Heart left ventricle (tissue), 13 donors: ENCODE data around the gene DBX2.

Experiments
- CTCF ChIP-seq, 12 donors: fragments of 200-600 bp; sonication (generic) in 4 of 12; IDR thresholded peaks; one replicate each; pipeline versions ENCODE4 v1.5.0 to v1.8.0; 2018 to 2022; ENCODE audit warnings: antibody characterized with exemption in 12 of 12, mild to moderate bottlenecking in 5 of 12
- POLR2A ChIP-seq, 2 donors: fragments of 450-650 bp; IDR thresholded peaks; one replicate each; pipeline ENCODE4 v1.6.1; 2017; ENCODE audit warnings: antibody characterized with exemption in 2 of 2, mild to moderate bottlenecking in 2 of 2, moderate library complexity in 2 of 2
- donor health status: ischemic (EF 13 %, LVEDD 7.1; RV severe dilation, severe dysfunction).
- donor health status: DM: no; HTN: yes; CAD: no.
- donor health status: DM: no; HTN: no; CAD: no.
- donor health status: ischemic (EF 25% LVEDD 6.9; RV normal size, moderate dysfunction).
- donor health status: ischemic (EF 25% LVEDD 5.7; RV mildly dilated, moderate dysfunction).
- donor health status: ischemic (EF 35%, LVEDD 5.7; RV mildly dilated, moderate dysfunction).
- donor health status: nonischemic (EF 11% LVEDD 7.7; RV severe dilation, severe dysfunction).
- donor health status: DM: yes; HTN: yes; CAD: no.
- donor health status: PGD.
- donor health status: ischemic (EF 29% LVEDD 5.4; RV normal size, mild dysfunction).
- donor health status: nonischemic (EF 23%, LVEDD 6.1; RV moderate dilation, normal function).

GRCh38 chr12:45040977-45041376, 9.9 kb downstream of the DBX2 start:
- TF ChIP-seq CTCF (IDR thresholded peaks at IDR 0.05) (no peak), POLR2A (IDR thresholded peaks at IDR 0.05) (no peak)
